Measurements from ENCODE around the gene ACTN1. TPM values are rescaled to one million over a fixed set of nuclear protein-coding genes. Genes with fewer than 3 reads are reported as not detected.

ACTN1 gene
- total and polyA plus RNA-seq, 7 experiments from 2014 or later = 41.3 to 390 (median 227) TPM

DNA sequence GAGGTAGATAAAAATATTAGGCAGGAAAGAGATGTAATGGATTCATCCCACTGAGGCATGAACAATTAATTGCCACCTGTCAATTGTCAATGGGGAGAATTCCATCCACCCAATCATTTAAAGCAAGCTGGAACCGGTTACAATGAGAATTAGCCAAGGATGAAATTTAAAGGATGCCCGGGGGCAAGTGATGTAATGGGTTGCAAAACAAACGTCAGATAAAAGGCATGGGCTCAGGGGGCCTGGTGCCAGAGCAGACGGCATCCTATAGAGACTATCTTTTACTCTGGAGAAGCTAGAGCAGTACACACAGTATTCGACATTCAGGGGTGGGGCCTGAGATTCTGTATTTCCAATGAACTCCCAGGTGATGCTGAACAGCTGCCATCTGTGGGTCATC, 105.7 kb downstream of the ACTN1 start:
- no peaks in the 10 kb centered on the region for H3K27me3 Mint-ChIP-seq
- H3K9me3 Mint-ChIP-seq = peaks cover 0 to 6% (median 0%) of the 10 kb centered on the region in 11 donors
- Histone ChIP-seq H3K4me3 (ENCODE audit: low read length) (no peak overlapping the region), H3K36me3 (ENCODE audit: control insufficient read depth in 2 of 3, insufficient read depth in 3 of 3, low read length in 3 of 3) (peaks cover 0 to 73% (median 38%) of the 10 kb centered on the region in 3 experiments), H3K27me3 (ENCODE audit: control insufficient read depth in 2 of 2, insufficient read depth in 2 of 2, low read length in 2 of 2) (no peaks in the 10 kb centered on the region), H3K27ac (ENCODE audit: low read depth, low read length) (no peak overlapping the region), H3K9me3 (ENCODE audit: control insufficient read depth in 2 of 3, low read length in 3 of 3) (no peaks in the 10 kb centered on the region), H3K4me1 (ENCODE audit: control insufficient read depth in 2 of 2, insufficient read depth in 2 of 2, low read length in 2 of 2) (no peaks in the 10 kb centered on the region)
- H3K4me1 Mint-ChIP-seq = peaks cover 0 to 4% (median 0%) of the 10 kb centered on the region in 7 donors
- DNase-seq (no peak), ATAC-seq (no peak)
- ChIA-PET POLR2A (no interaction called here), CTCF (interaction anchor here (0.6 to 0.8 kb wide), 3 partner anchors 11 to 926 kb away, joined by 3 read pairs; no protein-coding TSS in a partner anchor)
- H3K27ac Mint-ChIP-seq = peak overlapping the region in 2 of 9 donors; percentile 38 to 52
- no peak overlapping the region for H3K4me3 Mint-ChIP-seq
- intact Hi-C loops (cut with micrococcal nuclease) = no loop called here
- H3K36me3 Mint-ChIP-seq = peaks cover 2 to 76% (median 65%) of the 10 kb centered on the region in 5 donors

DNA sequence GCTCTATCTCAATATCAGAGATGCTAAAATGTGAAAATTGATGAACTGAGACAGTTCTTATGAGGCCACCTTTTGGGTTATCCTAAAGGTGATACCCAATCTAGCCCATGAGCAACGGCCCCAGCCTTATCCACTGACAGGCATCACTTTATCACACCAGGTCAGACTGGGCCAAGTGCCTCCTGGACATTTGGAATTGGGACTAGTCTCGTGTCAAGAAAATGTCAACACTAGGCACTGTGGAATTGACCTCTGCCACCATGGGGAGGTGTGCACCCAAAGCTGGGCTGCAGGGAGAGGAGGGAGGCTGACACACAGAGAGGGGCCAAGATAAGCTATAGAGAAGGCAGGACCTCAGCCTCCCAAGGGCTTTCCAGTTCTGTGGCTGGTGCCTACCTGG, 107.7 kb downstream of the ACTN1 start:
- peaks cover 2 to 57% (median 47%) of the 10 kb centered on the region in 5 donors for H3K36me3 Mint-ChIP-seq
- ATAC-seq (no peak), DNase-seq (no peak)
- peaks cover 0 to 7% (median 0%) of the 10 kb centered on the region in 11 donors for H3K9me3 Mint-ChIP-seq
- H3K4me1 Mint-ChIP-seq = peaks cover 0 to 2% (median 0%) of the 10 kb centered on the region in 7 donors
- Histone ChIP-seq H3K36me3 (ENCODE audit: control insufficient read depth in 2 of 3, insufficient read depth in 3 of 3, low read length in 3 of 3) (peaks cover 0 to 53% (median 19%) of the 10 kb centered on the region in 3 experiments), H3K4me1 (ENCODE audit: control insufficient read depth in 2 of 2, insufficient read depth in 2 of 2, low read length in 2 of 2) (no peaks in the 10 kb centered on the region), H3K27ac (ENCODE audit: low read depth, low read length) (no peak overlapping the region), H3K27me3 (ENCODE audit: control insufficient read depth in 2 of 2, insufficient read depth in 2 of 2, low read length in 2 of 2) (no peaks in the 10 kb centered on the region), H3K9me3 (ENCODE audit: control insufficient read depth in 2 of 3, low read length in 3 of 3) (no peaks in the 10 kb centered on the region), H3K4me3 (ENCODE audit: low read length) (no peak overlapping the region)
- H3K27me3 Mint-ChIP-seq = no peaks in the 10 kb centered on the region
- peak overlapping the region in 2 of 9 donors; percentile 32 to 45 for H3K27ac Mint-ChIP-seq
- no peak overlapping the region for H3K4me3 Mint-ChIP-seq
- intact Hi-C loops (cut with micrococcal nuclease) = no loop called here
- CTCF ChIA-PET = interaction anchor here (0.8 kb wide), 1 partner anchor 9 kb away, joined by 3 read pairs; no protein-coding TSS in a partner anchor
- POLR2A ChIA-PET = interaction anchor here (0.7 kb wide), 1 partner anchor 8 kb away, joined by 3 read pairs; no protein-coding TSS in a partner anchor

- Mint-ChIP-seq H3K36me3 (peaks cover 4 to 29% (median 15%) of the 10 kb centered on the region in 5 donors), H3K27me3 (no peaks in the 10 kb centered on the region), H3K27ac (no peak overlapping the region), H3K4me3 (no peak overlapping the region), H3K4me1 (peaks cover 0 to 2% (median 0%) of the 10 kb centered on the region in 7 donors), H3K9me3 (peaks cover 0 to 20% (median 6%) of the 10 kb centered on the region in 11 donors)
- H3K9me3 ChIP-seq (ENCODE audit: control insufficient read depth in 2 of 3, low read length in 3 of 3) = peaks cover 0 to 9% (median 0%) of the 10 kb centered on the region in 3 experiments
- no peak overlapping the region for H3K4me3 ChIP-seq (ENCODE audit: low read length)
- peaks cover 0 to 10% (median 3%) of the 10 kb centered on the region in 3 experiments for H3K36me3 ChIP-seq (ENCODE audit: control insufficient read depth in 2 of 3, insufficient read depth in 3 of 3, low read length in 3 of 3)
- CTCF ChIA-PET = no interaction called here
- intact Hi-C loops (cut with micrococcal nuclease) = no loop called here
- no peak overlapping the region for H3K27ac ChIP-seq (ENCODE audit: low read depth, low read length)
- no peaks in the 10 kb centered on the region for H3K4me1 ChIP-seq (ENCODE audit: control insufficient read depth in 2 of 2, insufficient read depth in 2 of 2, low read length in 2 of 2)
- no peak for ATAC-seq
- POLR2A ChIA-PET = interaction anchor here (0.6 kb wide), 1 partner anchor 115 kb away, joined by 4 read pairs; no protein-coding TSS in a partner anchor
- no peak for DNase-seq
- no peaks in the 10 kb centered on the region for H3K27me3 ChIP-seq (ENCODE audit: control insufficient read depth in 2 of 2, insufficient read depth in 2 of 2, low read length in 2 of 2)
Observed at GRCh38 chr14:68866991-68867533, 112.0 kb downstream of the ACTN1 start.

DNA sequence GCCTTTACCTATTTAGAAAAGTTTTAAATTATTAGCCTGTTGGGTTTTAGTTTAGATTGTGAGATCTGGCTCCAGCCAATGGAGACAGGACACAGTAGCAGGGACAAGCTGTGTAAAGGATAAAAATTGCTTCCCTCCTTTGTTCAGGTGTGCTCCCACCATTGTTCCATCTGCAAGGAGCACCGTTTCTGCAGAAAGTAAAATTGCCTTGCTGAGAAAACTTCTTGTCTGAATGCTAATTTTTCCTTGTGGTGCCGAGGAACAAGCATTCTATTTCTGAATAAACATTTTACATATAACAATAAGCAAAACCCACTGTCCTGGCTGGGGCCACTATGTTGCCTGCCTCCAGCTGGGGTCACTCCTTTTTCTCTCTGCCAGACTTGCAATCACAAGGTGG, 113.6 kb downstream of the ACTN1 start:
- Histone ChIP-seq H3K4me3 (ENCODE audit: low read length) (no peak overlapping the region), H3K9me3 (ENCODE audit: control insufficient read depth in 2 of 3, low read length in 3 of 3) (peaks cover 0 to 9% (median 0%) of the 10 kb centered on the region in 3 experiments), H3K27me3 (ENCODE audit: control insufficient read depth in 2 of 2, insufficient read depth in 2 of 2, low read length in 2 of 2) (no peaks in the 10 kb centered on the region), H3K4me1 (ENCODE audit: control insufficient read depth in 2 of 2, insufficient read depth in 2 of 2, low read length in 2 of 2) (no peaks in the 10 kb centered on the region), H3K36me3 (ENCODE audit: control insufficient read depth in 2 of 3, insufficient read depth in 3 of 3, low read length in 3 of 3) (no peaks in the 10 kb centered on the region), H3K27ac (ENCODE audit: low read depth, low read length) (no peak overlapping the region)
- H3K9me3 Mint-ChIP-seq = peaks cover 0 to 20% (median 6%) of the 10 kb centered on the region in 11 donors
- ChIA-PET POLR2A (no interaction called here), CTCF (no interaction called here)
- H3K36me3 Mint-ChIP-seq = peaks cover 2 to 15% (median 8%) of the 10 kb centered on the region in 5 donors
- ATAC-seq = no peak
- intact Hi-C loops (cut with micrococcal nuclease) = no loop called here
- DNase-seq = no peak
- no peak overlapping the region for H3K4me3 Mint-ChIP-seq
- H3K27ac Mint-ChIP-seq = no peak overlapping the region
- no peaks in the 10 kb centered on the region for H3K27me3 Mint-ChIP-seq
- H3K4me1 Mint-ChIP-seq = peaks cover 0 to 2% (median 0%) of the 10 kb centered on the region in 7 donors

GRCh38 chr14:68864361-68864750, 114.7 kb downstream of the ACTN1 start:
- H3K27me3 Mint-ChIP-seq = no peaks in the 10 kb centered on the region
- H3K27ac Mint-ChIP-seq = peak overlapping the region in 1 of 9 donors; percentile 23
- Histone ChIP-seq H3K4me3 (ENCODE audit: low read length) (no peak overlapping the region), H3K4me1 (ENCODE audit: control insufficient read depth in 2 of 2, insufficient read depth in 2 of 2, low read length in 2 of 2) (no peaks in the 10 kb centered on the region), H3K9me3 (ENCODE audit: control insufficient read depth in 2 of 3, low read length in 3 of 3) (peaks cover 0 to 9% (median 0%) of the 10 kb centered on the region in 3 experiments), H3K36me3 (ENCODE audit: control insufficient read depth in 2 of 3, insufficient read depth in 3 of 3, low read length in 3 of 3) (no peaks in the 10 kb centered on the region), H3K27me3 (ENCODE audit: control insufficient read depth in 2 of 2, insufficient read depth in 2 of 2, low read length in 2 of 2) (no peaks in the 10 kb centered on the region), H3K27ac (ENCODE audit: low read depth, low read length) (no peak overlapping the region)
- CTCF ChIA-PET = interaction anchor here (1.4 kb wide), 1 partner anchor 196 kb away, joined by 3 read pairs; no protein-coding TSS in a partner anchor
- no peak overlapping the region for H3K4me3 Mint-ChIP-seq
- no peak for ATAC-seq
- intact Hi-C loops (cut with micrococcal nuclease) = no loop called here
- no peak for DNase-seq
- H3K36me3 Mint-ChIP-seq = peaks cover 0 to 11% (median 4%) of the 10 kb centered on the region in 5 donors
- H3K9me3 Mint-ChIP-seq = peaks cover 0 to 17% (median 6%) of the 10 kb centered on the region in 11 donors
- POLR2A ChIA-PET = no interaction called here
- peaks cover 0 to 2% (median 0%) of the 10 kb centered on the region in 7 donors for H3K4me1 Mint-ChIP-seq

- Mint-ChIP-seq H3K9me3 (peaks cover 0 to 17% (median 6%) of the 10 kb centered on the region in 11 donors), H3K36me3 (peaks cover 0 to 11% (median 4%) of the 10 kb centered on the region in 5 donors), H3K4me1 (peaks cover 0 to 2% (median 0%) of the 10 kb centered on the region in 7 donors), H3K4me3 (no peak overlapping the region), H3K27ac (peak overlapping the region in 1 of 9 donors; percentile 23), H3K27me3 (no peaks in the 10 kb centered on the region)
- H3K27ac ChIP-seq (ENCODE audit: low read depth, low read length) = no peak overlapping the region
- no peak for ATAC-seq
- POLR2A ChIA-PET = interaction anchor here (0.6 to 0.7 kb wide), 2 partner anchors 8 to 430 kb away, joined by 3 read pairs; no protein-coding TSS in a partner anchor
- DNase-seq = no peak
- H3K4me1 ChIP-seq (ENCODE audit: control insufficient read depth in 2 of 2, insufficient read depth in 2 of 2, low read length in 2 of 2) = no peaks in the 10 kb centered on the region
- intact Hi-C loops (cut with micrococcal nuclease) = loop anchor here (1.0 to 2.0 kb wide), 4 partner anchors 227 to 379 kb away; partner anchors contain the start of gene EXD2 (in 1 of the 2)
- H3K9me3 ChIP-seq (ENCODE audit: control insufficient read depth in 2 of 3, low read length in 3 of 3) = peaks cover 0 to 9% (median 0%) of the 10 kb centered on the region in 3 experiments
- no peaks in the 10 kb centered on the region for H3K36me3 ChIP-seq (ENCODE audit: control insufficient read depth in 2 of 3, insufficient read depth in 3 of 3, low read length in 3 of 3)
- CTCF ChIA-PET = interaction anchor here (0.6 to 3.4 kb wide), 6 partner anchors 29 to 276 kb away, joined by 3 to 24 read pairs (median 4); no protein-coding TSS in a partner anchor
- H3K27me3 ChIP-seq (ENCODE audit: control insufficient read depth in 2 of 2, insufficient read depth in 2 of 2, low read length in 2 of 2) = no peaks in the 10 kb centered on the region
- no peak overlapping the region for H3K4me3 ChIP-seq (ENCODE audit: low read length)
Observed at GRCh38 chr14:68863610-68864360, 115.3 kb downstream of the ACTN1 start.
